DMS153 treated with DMSO at 0.1 percent for 48 hours (cell line): Measurements from ENCODE around the gene VRK3.

Source experiments
- DNase-seq: peaks from one replicate; lab custom pipeline; 2025; ENCODE audit not compliant: unreplicated experiment; lab: John Stamatoyannopoulos, UW

VRK3 gene

DNA sequence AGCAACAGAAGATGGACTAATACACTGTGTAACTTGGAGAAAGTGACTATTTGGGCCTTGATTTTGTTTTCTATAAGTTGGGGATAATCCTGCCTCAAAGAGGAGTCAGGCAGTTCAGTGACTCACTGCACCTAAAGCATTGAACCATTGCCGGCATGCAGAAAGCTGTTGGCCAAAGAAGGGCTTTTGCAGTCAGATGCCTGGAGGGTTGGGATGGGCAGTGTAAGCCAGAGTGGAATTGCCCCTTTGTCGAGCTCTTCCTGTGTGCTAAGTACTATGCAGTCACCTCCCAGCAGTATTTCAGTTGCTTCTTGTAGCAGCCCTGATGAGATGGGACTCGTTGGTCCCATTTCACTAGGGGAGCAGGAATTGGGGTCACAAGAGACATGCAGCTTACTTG, 11.7 kb upstream of the VRK3 start:
- no peak for DNase-seq

DNA sequence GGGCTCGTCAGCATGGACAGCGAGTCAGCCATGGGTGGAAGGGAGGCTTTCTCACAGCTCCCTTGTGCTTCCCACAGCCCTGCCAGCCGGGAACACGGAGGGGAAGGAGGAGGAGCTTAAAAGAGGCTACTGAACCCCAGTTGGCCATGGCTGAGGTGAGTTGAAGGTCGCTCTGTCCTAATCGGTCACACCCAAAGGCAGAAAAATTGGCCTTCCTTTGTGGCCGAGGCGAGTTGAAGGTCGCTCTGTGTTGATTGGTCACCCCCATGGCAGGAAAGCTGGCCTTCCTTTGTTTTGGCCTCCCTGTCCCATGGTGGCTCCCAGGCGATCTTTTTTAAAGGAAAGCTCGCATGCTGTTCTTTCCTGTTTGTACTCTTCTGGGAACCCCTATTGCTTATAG, 5.8 kb upstream of the VRK3 start:
- no peak for DNase-seq

DNA sequence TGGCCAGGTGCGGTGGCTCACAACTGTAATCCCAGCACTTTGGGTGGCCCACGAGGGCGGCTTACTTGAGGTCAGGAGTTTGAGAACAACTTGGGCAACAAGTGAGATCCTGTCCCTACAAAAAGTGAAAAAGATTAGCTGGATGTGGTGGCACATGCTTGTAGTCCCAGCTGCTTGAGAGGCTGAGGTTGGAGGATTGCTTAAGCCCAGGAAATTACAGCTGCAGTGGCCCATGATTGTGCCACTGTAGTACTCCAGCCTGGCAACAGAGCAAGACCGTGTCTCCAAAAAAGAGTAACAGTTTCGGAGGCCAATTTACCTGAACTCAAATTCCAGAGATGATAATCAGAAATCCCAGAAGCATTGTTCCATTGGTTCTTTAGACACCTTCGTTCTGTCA, 5.1 kb upstream of the VRK3 start:
- no peak for DNase-seq

DNA sequence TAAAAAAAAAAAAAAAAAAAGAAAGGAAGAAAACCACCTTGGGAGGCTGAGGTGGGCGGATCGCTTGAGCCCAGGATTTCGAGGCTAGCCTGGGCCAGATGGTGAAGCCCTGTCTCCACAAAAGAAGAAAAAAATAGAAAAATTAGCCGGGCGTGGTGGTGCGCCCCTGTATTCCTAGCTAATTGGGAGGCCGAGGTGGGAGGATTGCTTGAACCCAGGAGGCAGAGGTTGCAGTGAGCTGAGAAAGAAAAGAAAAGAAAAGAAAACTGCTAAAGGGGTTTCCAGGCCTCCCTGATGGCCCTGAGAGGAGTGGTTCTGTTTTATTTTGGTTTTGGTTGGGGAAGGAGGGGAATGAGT, 1.4 kb upstream of the VRK3 start:
- DNase-seq: no peak

DNA sequence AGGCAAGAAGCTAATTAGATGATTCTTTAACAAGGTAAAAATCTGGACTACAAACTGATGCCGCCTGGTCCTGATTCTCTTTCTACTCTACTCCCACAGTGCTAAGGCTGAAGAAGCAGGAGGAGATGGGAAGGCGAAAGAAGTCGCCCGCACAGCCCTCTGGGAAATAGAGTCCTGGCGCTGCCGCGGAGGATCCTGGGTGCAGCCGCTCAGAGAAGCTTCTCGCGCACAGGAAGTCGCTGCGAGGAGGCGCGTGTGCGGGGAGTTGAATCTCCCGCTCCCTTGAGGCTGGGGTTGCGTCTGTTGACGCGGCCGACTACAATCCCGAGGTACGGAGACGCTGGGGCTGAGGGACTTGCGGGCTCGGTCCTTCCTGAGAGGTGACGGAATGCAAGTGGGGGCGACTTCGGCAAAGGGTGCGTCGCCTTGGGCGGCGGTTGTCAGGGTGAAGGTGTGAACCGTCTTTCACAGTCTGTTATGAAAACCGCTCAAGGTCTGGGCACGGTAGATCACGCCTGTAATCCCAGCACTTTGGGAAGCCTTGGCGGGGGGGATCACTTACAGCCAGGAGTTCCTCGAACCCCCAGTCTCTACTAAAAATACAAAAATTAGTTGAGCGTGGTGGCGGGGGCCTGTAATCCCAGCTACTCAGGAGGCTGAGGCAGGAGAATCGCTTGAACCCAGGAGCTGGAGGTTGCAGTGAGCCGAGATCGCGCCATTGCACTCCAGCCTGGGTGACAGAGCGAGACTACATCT, 800 bp upstream of the VRK3 start, which contains the start of gene ZNF473:
Gene ZNF473 (plus strand): TSS at position 212 of the 756 bp plus-strand sequence. CDS start 5,078 bp downstream, outside the sequence.
- peak; percentile 99 for DNase-seq

DNA sequence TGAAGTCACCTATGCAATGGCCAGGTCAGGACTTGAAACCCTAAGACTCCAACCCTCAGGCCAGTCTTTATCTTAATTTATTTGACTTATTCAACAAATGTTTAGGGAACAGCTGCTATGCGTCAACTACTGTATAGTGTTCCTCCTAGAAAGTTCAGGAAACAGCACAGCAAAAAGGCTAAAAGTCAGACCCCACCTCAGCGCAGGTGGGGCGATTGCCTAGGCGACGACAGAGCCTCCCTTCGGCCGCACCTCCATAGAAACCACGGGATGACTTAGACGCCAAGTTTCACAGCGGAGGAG, 502 bp downstream of the VRK3 start:
- DNase-seq: no peak

DNA sequence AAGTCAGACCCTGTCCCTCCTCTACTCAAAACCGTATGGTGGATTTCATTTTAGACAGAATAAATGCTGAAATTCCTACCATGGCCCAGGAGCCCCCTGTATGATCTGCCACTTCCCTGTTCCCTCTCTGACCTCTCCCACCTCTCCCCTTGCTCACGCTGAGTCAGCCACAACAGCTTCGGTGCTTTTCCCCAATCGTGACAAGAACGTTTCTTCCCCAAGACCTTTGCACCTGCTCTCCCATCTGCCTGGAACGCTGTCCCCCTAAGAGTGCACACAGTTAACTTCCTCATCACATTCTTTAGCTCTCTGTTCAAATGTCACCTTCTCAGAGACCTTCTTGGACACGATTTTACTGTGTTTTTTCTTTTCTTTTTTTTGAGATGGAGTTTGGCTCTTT, 2.3 kb downstream of the VRK3 start:
- DNase-seq: no peak

DNA sequence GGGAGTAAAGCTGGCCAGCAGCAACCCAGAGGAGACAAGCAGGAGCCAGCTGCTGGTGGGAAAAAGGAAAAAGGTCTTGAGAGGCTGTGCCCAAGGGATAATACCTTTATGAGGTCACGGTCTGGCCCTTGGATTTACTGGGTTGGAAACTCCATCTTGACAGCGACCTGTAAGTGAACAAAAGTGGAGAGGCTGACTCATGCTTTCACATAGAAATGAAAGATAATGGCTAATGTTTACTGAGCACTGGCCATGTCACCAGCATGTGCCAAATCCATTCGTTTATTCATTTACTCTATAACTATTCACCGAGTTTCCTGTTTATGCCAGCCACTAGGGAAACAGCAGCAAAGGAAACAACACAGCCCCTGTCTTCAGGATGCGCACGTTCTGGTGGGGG, 4.7 kb downstream of the VRK3 start:
- no peak for DNase-seq

DNA sequence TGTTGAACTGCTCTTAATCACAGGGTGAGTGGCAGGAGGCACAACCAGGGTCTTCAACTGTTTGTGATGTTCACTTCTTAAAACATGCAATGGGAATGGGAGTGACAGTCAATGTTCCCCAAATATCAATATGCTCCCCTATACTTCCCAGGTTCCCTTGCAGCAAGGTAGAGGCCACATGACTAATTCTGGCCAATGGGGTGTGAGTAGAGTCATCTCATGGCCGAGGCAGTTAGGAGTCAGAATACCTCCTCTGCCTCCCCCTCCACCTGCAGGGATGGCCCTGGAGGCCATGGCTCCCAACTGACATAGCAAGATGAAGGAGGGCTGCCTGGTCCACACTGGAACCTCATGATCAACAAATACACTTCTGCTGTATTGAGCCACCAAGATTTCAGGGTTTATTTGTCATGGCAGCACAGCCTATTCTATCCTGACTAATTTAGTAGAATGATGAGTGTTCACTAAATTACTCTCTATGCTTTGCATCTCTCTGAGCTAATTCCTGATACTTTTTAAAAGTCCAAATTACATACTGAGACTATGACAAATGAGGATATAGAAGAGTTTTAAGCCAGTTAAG, 8.9 kb downstream of the VRK3 start:
- DNase-seq: no peak

DNA sequence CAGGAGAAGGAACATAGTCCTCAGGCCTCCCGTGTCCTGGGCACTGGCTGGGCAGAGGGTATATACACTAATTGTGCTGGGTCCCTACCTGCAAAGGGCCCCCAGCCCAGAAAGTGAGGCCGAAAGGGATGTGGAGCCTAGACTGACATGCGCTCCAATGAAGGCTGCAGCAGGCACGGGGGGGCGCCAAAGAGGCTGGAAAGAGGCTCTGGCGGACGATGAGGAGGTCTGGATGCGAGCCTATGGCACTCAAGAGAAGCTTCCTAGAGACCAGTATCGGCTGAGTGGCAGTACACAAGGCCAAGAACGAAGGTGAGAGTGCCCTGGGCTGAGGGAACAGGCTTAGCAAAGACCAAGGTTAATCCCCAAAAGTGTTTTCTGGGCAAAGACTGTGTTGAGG, 16.6 kb downstream of the VRK3 start:
- DNase-seq: no peak

DNA sequence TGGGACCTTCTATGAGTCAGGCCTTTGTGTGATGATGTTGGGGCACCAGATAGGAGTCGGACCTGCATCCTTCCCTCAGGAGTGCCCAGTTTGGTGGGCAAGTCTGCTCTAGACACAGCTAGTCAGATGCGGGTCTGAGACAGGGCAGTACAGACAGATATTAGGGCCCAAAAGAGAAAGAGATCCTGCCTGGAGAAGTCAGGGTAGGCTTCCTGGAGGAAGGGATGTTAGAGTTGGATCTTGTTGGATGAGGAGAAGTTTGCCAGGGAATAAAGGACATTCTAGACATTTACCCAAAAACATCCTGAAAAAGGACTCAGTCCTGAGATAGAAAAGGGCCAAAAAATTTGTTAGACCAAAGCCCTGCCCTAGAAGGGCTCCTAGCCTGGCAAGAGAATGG, 17.2 kb downstream of the VRK3 start:
- DNase-seq: no peak

DNA sequence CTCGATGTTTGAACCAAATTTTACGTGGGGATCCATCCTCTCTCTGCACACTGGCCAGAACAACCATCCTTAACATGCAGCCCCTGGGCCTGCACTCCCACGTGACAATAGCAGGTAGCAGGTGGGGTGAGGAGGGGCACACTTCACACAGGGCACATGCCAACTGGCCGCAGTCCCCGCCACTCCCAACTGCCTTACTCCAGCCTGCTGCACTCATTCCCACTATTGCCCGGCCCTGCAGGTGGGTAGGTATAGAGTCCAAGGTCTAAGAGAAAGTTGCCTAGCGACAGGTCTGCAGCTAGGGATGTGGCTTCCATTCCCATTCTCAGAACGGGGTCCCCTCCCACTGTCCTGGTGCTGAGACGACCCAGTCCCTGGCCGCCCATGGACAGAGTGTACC, 18.0 kb downstream of the VRK3 start:
- DNase-seq: no peak

DNA sequence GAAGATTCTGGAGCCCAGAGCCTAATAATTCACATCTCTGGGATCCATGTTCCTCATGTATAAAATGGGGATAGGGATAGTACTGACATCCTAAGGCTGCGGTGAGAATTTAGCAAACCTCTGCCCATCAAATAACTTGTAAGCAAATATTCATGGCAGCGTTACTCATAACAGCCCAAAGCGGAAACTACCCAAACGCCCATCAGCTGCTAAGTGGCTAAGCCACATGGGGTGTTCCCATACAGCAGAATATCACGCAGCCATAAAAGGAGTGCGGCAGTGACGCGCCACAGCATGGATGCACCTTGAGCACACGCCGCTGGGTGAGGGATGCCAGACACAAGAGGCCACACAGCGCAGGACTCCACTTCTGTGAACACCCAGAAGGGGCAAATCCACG, 19.7 kb downstream of the VRK3 start:
- DNase-seq: no peak

DNA sequence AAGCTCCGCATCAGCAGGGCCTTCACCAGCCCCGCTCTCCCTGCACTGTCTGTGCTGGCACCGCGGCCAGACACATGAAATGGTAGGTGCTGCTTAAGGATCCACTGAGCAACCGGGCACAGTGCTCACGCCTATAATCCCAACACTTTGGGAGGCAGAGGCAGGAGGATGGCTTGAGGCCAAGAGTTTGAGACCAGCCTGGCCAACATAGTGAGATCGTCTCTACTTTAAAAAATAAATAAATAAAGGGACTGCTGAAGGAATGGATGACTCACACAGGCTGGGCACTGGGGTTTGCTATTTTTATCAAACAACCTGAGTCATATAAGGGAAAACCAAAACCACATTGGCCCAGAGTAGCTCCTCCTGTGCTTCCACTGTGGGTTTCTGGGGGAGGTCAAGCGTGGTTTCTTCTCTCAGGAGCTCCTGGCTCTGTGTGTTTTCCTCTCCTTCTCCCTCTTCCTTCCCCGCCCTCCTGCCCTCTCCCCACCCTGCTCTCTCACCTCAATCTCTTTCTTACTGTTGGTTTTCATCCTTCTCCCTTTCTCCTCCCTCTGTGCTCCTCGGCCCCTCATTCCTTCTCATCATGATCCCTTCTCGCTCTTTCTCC, 21.3 kb downstream of the VRK3 start:
- no peak for DNase-seq

DNA sequence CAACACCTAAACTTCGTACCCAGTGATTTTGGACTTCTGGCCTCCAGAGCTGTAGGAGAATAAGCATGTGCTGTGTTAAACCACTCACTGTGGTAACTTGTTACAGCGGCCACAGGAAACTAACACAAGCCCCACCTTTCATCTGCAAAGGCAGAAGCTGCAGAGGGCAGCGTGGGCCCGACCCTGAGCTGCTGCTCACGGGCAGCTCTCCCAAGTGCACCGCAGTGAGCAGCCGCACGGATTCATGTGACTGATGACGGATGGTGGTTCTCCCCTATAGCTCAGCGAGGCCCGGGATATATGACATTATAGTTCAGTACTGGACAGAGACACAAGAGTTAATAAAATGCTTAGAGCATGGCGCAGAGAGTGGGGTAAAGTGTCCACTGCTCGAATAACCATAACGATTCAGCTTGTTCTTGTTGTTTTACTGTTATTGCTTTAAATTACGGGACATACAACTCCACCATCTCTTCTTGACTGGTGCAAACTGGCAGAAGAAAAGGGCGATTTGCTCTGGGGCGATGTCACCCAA, 21.9 kb downstream of the VRK3 start:
- DNase-seq: no peak

DNA sequence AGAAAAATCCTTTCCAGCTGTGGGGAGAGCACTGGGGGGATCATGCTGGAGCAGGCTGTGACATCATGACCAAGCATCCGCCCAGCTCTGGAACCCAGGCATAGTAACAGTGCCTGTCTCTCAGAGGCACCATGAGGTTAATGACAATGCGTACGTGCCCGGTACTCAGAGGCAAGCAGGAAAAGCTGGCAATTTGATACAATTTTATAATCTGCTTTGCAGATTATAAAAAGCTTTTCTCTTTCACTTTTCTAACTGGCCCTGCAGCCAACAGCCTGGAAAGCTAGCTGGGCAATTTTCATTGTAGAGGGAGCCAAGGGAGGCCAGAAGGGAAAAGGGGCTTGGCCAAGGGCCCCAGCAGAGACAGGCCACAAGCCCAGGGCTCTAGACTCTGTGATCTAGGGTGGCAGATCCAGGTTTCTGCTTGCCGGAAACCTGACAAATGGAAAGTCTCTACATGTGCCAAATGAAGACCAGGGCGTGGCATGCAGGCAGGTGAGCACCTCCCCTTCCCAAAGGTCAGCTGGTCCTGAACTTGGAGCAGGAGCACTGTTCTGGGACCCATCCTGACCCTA, 22.7 kb downstream of the VRK3 start:
- DNase-seq: no peak

DNA sequence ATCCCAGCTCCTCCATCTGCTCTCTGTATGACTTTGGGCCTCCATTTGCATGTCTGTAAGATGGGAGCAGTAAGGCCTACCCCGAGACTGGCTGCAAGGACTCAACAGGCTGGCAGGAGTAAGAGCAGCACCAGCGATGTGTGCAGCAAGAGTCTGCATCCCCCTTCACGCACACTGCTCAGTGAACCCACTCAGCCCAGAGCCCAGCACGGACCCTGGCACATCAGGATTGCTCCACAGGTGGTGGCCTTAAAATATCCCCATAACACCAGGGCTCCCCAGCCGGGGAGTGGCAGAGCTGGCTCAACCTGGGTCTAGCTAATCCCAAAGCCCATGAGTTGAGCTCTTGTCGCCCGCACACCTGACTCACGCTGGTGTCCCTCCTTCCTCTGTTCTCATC, 23.4 kb downstream of the VRK3 start:
- no peak for DNase-seq

DNA sequence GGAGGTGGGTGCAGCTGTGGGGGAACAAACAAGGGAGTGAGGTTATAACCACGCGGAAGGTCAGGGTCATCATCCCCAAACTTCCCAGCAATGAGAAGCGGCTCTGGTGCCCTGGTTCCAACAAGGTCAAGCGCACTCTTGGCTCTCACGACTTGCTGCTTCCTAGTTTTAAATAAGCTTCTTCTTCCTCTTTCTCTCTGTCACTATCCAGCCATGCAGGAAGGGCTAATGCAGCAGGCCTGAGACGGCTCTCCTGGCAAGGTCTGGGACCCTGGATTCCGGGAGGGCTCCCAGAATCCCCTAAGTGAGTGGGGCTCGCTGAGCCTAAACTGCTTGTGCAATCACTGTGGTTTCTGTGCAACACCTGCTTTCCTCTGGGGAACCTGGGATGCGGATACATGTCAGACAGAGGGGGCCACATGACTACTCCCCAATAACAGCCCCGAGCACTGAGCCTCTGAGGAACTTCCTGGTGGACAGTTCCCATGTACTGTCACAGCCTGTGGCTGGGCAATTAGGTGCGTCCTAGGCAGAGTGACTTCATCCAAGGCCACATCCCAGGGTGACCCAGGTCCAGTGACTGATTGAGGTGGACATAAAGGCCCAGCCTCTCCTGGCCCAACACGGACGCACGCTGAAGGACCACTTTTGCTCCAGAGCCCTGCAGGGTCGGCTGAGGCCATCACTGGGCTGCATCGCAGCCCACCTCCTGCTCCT, 24.2 kb downstream of the VRK3 start:
- DNase-seq: no peak

DNA sequence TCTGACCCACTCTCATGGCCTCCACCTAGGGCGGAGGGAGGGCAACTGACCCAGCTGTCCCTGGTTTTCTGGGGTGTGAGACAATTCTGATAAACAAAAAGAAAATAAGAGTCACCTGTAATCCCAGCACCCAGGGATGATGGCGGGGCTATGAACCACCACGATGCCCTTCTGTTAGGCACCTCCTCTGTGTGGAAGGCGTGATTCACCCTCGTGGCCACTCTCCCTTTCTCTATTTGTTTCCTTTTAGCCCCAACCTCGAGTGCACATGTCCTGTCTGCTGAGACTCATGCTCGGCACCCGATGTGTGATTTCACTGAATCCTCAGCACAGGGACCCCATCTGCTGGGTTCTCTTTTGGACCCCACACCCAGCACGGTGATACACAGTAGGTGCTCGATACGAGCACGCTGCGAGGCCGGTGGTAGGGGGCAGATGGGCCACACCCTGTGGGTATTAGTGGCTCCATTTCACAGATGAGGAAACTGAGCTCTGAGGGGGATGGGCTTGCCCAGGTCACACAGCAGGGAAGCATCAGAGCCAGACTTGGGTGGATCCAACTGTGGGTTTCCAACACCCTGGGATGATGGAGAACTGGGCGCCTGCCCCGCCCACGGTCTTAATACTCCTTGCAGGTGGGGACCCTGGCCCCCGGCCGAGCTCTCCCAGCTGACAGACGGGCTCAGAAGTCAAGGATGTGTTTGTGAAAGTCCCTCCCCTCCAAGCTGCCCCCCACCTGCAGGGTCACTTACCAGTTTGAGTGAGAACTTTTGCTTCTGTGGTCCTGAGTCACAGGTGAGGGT, 24.9 kb downstream of the VRK3 start:
- no peak for DNase-seq

DNA sequence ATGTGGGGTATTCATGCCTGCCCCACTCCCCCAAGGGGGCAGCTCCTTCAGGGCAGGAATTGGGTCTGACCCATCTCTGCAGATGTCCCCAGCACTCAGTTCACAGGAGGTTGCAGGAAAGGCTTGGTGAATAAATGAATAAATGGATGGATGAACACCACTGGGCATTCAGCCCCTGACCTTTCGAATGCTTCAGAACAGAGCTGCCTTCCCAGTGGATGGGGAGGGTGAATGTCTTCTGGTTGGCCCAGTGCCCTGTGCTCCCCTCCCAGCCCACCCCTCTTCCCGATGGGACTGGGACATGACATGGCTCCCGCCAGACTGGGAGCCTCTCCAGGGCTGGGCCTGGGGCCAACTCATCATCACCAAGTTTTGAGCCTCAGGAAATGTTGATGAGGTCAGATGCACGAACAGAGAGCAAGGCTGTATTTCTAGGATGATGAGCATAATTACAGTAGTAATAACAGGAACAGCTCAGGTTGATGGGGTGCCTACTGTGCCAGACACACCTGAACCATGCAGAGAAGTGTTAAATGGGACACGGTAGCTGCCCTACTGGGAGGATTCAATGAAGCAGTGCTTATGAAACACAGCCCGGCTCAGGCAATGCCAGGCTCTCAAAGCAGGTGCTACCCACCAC, 25.7 kb downstream of the VRK3 start:
- DNase-seq: no peak
